Pancreas (tissue), 10 donors: Measurements from ENCODE around the gene AGXT. TPM values are rescaled to one million over a fixed set of nuclear protein-coding genes. Genes with fewer than 3 reads are reported as not detected.

Experiments used
- ATAC-seq, 4 donors: fragments of 200-7000 bp; cut with Tn5 transposase; one replicate each; pipeline versions ENCODE4 v1.8.0 to v1.9.1; 2020; ENCODE audit warnings: mild to moderate bottlenecking in 4 of 4, moderate library complexity in 4 of 4
- DNase-seq, 6 donors: peaks; one replicate each; pipeline ENCODE4 v3.0.0-alpha.2; 2020
- FAIRE-seq: peaks from 2 replicates; lab custom pipeline; 2012; peaks lifted over from hg19 to GRCh38; lab: Jason Lieb, UNC
- H3K27ac ChIP-seq, 4 donors: fragments of 200-600 bp; sonication (generic); 1 replicate in 3 of 4; 2 replicates in 1 of 4; pipeline versions ENCODE4 v1.5.0 to v1.8.0; 2020
- H3K27me3 ChIP-seq, 4 donors: fragments of 200-600 bp; one replicate each; pipeline ENCODE4 v1.8.0; 2021
- H3K36me3 ChIP-seq, 3 donors: fragments of 200-600 bp; sonication (generic) in 1 of 3; one replicate each; pipeline versions ENCODE4 v1.5.0 to v1.8.0; 2020 to 2021
- H3K4me1 ChIP-seq, 3 donors: fragments of 200-600 bp; one replicate each; pipeline ENCODE4 v1.8.0; 2021
- H3K4me3 ChIP-seq, 4 donors: fragments of 200-600 bp; sonication (generic) in 2 of 4; one replicate each; pipeline versions ENCODE4 v1.5.0 to v1.8.0; 2020 to 2021
- H3K9me3 ChIP-seq, 4 donors: fragments of 200-600 bp; one replicate each; pipeline ENCODE4 v1.8.0; 2021
- WGBS, 2 donors: extraction: QIAGEN DNeasy Blood & Tissue Kit; methylation state at CpG; one replicate each; pipeline ENCODE4 v1.1.7; 2013; 5-methylcytosine and 5-hydroxymethylcytosine counted together
- intact Hi-C, 3 donors: fragments of 100-400 bp; cut with DNase I; formaldehyde crosslinking; loops; one replicate each; pipeline versions ENCODE4 v1.11.1 to v1.14.2; 2022
- polyA plus RNA-seq, 2 donors: library from polyadenylated mRNA; stranded (reverse); fragments of 200-250 nt; gene quantifications; one replicate each; pipeline ENCODE4 v1.2.3, GENCODE V29; 2013
- total RNA-seq, 6 donors: library from RNA; stranded (reverse); fragmentation: NEBNext Ultra II Directional in 4 of 6; extraction: Animal tissue kit (Norgen Biotek cat#: 25700) in 4 of 6; gene quantifications; one replicate each; pipeline versions ENCODE4 v1.2.1 to v1.2.4, GENCODE V29; 2021 to 2023
- TF ChIP-seq, protein P1 (sequence below), 4 donors: fragments of 200-600 bp; sonication (generic) in 3 of 4; IDR thresholded peaks; one replicate each; pipeline versions ENCODE4 v1.5.0 to v1.8.0; 2021; ENCODE audit warnings: antibody characterized with exemption in 4 of 4
- donor health status: healthy with polysubstance abuse.
- donor health status: DM: no; HTN: no; CAD: no; lungs with moderate emphysema.
- donor health status: DM: no; HTN: no; CAD: no.
- donor health status: control.
- donor health status: control.
- donor health status: Bipolar disorder and iron deficiency.
- donor health status: DM: yes; HTN: yes; CAD: no.
- donor health status: DM: no; HTN: no; CAD: no.
- donor health status: DM: no; HTN: no; CAD: no.
- donor health status: DM: yes; HTN: yes; CAD: no.

AGXT gene
- total and polyA plus RNA-seq, 8 donors = 0.07 to 0.76 (median 0.08) TPM; not detected in 5

DNA sequence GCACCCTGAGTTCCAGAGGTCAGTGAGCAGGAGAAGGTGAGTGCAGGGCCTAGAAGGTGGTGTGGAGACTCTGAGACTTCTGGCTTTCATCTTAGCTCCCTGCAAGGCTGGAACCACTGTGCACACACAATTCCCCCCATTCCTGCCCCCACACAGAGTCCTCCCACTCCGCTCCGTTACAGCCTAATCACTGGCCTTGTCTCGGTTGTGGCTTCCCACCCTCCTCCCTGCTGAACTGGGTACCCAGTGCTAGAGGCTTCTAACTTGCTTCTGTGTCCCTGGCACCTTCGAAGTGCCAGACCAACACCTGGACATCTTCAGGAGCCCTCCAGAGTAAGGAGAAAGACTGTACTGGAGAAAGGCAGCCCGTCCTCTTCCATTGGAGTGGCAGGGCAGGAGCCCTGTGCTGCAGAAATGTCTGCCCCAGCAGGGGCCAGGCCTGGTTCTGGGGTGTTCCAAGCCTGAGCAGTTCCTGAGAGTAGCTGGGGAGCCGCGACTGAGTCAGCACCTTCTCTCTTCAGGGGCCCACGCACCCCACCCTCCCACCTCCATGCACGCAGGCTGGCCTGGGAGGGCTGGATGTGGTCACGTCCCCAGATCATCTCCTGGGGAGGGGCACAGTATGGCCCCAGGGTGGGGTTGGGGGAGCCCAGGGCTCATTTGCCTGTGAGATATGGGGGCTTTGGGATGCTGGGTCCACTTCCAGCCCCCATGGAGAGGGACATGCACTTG lies 60.9 kb downstream of the AGXT start:
- H3K4me1 ChIP-seq = no peaks in the 10 kb centered on the region
- no peak for ATAC-seq
- WGBS, 2 donors = 74 to 82% methylated on average over 10 of the region's 10 CpGs
- no peaks in the 10 kb centered on the region for H3K9me3 ChIP-seq
- no peak overlapping the region for H3K27ac ChIP-seq
- no peak for FAIRE-seq
- H3K4me3 ChIP-seq = no peak overlapping the region
- no peaks in the 10 kb centered on the region for H3K36me3 ChIP-seq
- intact Hi-C loops = no loop called here
- peak in 3 of 6 donors; percentile 4 to 42 (median 11) for DNase-seq
- H3K27me3 ChIP-seq = no peaks in the 10 kb centered on the region
- TF ChIP-seq, protein P1, sequence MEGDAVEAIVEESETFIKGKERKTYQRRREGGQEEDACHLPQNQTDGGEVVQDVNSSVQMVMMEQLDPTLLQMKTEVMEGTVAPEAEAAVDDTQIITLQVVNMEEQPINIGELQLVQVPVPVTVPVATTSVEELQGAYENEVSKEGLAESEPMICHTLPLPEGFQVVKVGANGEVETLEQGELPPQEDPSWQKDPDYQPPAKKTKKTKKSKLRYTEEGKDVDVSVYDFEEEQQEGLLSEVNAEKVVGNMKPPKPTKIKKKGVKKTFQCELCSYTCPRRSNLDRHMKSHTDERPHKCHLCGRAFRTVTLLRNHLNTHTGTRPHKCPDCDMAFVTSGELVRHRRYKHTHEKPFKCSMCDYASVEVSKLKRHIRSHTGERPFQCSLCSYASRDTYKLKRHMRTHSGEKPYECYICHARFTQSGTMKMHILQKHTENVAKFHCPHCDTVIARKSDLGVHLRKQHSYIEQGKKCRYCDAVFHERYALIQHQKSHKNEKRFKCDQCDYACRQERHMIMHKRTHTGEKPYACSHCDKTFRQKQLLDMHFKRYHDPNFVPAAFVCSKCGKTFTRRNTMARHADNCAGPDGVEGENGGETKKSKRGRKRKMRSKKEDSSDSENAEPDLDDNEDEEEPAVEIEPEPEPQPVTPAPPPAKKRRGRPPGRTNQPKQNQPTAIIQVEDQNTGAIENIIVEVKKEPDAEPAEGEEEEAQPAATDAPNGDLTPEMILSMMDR (IDR thresholded peaks at IDR 0.05) = no peak

Other genes starting within 250 kb of the AGXT start
- 1 to 10 TPM in 2 of 6 donors, under 1 TPM in 4; 0.35 to 1.4 (median 0.84) TPM for gene GPR35, start 243.3 kb upstream of the AGXT start, total RNA-seq
- gene GPR35, start 243.3 kb upstream of the AGXT start, polyA plus RNA-seq = 1 to 10 TPM; 4.1 to 4.6 TPM
- 100 to 1,000 TPM in 4 of 6 donors, 10 to 100 TPM in 2; 54.2 to 240 (median 132) TPM for gene AQP12B, start 185.9 kb upstream of the AGXT start, total RNA-seq
- gene AQP12B, start 185.9 kb upstream of the AGXT start, polyA plus RNA-seq = 100 to 1,000 TPM; 158 to 217 TPM
- 100 to 1,000 TPM in 4 of 6 donors, 10 to 100 TPM in 2; 46.6 to 163 (median 104) TPM for gene AQP12A, start 177.0 kb upstream of the AGXT start, total RNA-seq
- gene AQP12A, start 177.0 kb upstream of the AGXT start, polyA plus RNA-seq = 100 to 1,000 TPM; 284 to 744 TPM
- 10 to 100 TPM; 46.4 to 76.0 (median 64.6) TPM for gene KIF1A, start 48.6 kb upstream of the AGXT start, total RNA-seq
- gene KIF1A, start 48.6 kb upstream of the AGXT start, polyA plus RNA-seq = 10 to 100 TPM; 32.4 to 62.9 TPM
- 1 to 10 TPM in 2 of 6 donors, under 1 TPM in 4; 0.14 to 1.5 (median 0.45) TPM for gene MAB21L4, start 27.3 kb downstream of the AGXT start, total RNA-seq
- gene MAB21L4, start 27.3 kb downstream of the AGXT start, polyA plus RNA-seq = 1 to 10 TPM; 2.0 TPM
- under 1 TPM in 1 of 6 donors, not detected in 5; 0.04 TPM for gene CROCC2, start 37.5 kb downstream of the AGXT start, total RNA-seq
- under 1 TPM; 0.04 to 0.05 TPM for gene CROCC2, start 37.5 kb downstream of the AGXT start, polyA plus RNA-seq
- 10 to 100 TPM in 2 of 6 donors, 1 to 10 TPM in 4; 6.6 to 19.2 (median 9.6) TPM for gene SNED1, start 129.8 kb downstream of the AGXT start, total RNA-seq
- gene SNED1, start 129.8 kb downstream of the AGXT start, polyA plus RNA-seq = 10 to 100 TPM; 12.9 to 13.2 TPM
- gene MTERF4, start 233.5 kb downstream of the AGXT start, total RNA-seq = 10 to 100 TPM; 14.0 to 22.9 (median 14.8) TPM
- gene MTERF4, start 233.5 kb downstream of the AGXT start, polyA plus RNA-seq = 10 to 100 TPM; 22.4 to 36.8 TPM